Inferior parietal cortex (tissue), 1 donor: ENCODE measurements around the gene MMEL1.
"Not testable (repeated sequence)": the region's sequence is repeated elsewhere in the genome, so short reads cannot be mapped to it uniquely, and the experiment has no call there.

Experiments used
- DNase-seq: peaks from one replicate; pipeline ENCODE4 v3.0.0-alpha.2; 2016; ENCODE audit errors: extremely low spot score

MMEL1 gene

GRCh38 chr1:2573250-2573920, 59.4 kb downstream of the MMEL1 start:
- DNase-seq = no peak

DNA sequence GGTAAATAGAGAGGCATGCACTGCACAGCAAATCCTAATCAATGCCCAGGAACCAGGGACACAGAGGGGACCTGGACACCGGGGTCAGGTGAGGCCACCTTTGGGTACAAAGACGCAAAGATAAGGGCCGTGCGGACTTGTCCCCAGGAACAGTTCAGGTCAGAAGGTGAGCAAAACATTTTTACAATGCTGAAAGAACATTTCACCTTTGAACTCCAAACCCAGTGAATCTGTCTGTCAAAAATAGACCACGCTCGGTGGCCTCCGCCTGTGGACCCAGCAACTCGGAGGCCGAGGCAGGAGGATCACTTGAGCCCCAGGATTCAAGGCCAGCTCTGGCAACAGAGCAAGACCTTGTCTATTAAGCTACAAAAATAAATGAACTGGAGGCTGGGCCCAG, 61.5 kb downstream of the MMEL1 start:
- DNase-seq = no peak

DNA sequence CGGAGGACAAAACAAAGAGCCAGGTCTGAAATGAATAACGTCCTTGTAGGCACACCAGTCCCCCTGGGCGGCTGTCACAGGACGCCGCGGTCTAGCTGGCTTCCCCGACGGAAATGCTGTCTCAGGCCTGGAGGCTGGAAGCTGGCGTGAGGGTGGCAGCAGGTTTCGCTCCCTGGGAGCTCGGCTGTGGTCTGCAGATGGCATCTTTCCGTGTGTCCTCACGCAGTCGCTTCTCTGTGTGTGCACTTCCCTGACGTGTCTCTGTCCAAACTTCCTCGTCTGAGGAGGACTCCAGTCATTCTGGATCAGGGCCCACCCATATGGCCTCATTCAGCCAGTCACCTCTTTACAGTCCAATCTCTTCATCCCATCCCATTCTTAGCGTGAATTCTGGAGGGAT, 62.5 kb downstream of the MMEL1 start:
- DNase-seq = no peak

DNA sequence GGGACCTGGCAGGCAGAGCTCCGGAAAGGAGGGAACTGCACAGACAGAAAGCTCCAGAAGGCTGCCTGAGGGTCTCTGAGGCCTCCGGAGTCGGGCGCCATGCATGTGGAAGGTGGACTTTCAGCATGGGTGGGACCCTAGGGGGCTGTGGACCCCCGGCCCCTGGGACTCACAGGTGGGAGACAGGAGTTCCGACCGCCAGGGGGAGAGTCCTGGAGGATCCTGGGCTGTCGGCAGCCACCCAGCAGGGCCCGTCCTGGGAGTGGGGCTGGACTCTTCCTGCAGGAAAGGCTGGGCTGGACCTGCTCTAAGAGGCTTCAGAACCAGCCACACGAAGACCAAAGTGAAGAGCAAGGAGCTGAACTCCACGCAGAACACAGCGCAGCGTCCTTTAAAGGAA, 63.1 kb downstream of the MMEL1 start:
- DNase-seq = not testable (repeated sequence)

DNA sequence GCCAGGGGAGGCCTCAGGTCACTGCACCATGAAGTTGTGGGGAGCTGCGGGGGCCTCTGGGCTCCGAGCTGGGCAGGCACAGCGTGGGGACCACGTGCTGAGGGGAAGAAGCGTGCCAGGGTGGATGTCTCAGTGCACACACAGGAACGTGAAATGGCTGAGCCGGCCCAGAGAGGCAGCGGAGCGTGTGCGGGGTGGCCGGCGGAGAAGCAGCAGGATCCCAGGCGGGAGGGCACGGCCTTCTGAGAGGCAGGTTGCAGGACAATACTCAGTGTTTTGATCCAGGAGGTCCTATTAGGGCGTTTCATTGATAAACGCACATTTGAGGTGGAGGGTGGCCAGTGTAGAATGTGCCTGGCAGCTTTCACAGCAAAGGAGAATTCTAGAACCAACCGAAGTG, 63.8 kb downstream of the MMEL1 start:
- DNase-seq = no peak

GRCh38 chr1:2568187-2568816, 64.5 kb downstream of the MMEL1 start:
- DNase-seq = not testable (repeated sequence)

DNA sequence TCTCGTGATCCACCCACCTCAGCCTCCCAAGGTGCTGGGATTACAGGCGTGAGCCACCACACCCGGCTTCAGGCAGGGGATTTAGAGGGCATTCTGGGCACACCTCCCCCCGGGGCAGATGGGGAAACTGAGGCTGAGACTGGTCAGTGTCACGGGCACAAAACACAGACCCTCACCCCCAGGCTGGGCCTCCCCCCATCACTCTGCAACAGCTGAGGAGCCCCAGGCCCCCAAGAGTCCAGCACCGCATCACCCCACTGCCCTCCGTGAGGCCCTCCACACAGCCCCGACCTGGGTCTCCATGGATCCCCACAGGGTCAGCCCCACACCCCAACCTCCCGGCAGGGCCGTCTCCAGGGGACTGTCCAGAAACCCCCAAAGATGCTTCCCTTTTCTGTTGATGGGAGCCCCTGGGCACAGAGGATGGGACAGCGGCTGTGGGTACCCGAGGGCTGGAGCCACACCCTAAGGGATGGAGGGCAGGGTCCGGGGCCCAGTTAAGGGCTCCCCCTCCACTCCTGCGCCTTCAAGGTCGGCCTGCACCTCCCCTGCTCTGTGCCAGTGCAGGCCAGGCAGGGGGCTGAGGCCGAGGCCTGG, 65.6 kb downstream of the MMEL1 start:
- DNase-seq = no peak

- no peak for DNase-seq
These were observed 66.4 kb downstream of the MMEL1 start for GRCh38 chr1:2566101-2567045.

DNA sequence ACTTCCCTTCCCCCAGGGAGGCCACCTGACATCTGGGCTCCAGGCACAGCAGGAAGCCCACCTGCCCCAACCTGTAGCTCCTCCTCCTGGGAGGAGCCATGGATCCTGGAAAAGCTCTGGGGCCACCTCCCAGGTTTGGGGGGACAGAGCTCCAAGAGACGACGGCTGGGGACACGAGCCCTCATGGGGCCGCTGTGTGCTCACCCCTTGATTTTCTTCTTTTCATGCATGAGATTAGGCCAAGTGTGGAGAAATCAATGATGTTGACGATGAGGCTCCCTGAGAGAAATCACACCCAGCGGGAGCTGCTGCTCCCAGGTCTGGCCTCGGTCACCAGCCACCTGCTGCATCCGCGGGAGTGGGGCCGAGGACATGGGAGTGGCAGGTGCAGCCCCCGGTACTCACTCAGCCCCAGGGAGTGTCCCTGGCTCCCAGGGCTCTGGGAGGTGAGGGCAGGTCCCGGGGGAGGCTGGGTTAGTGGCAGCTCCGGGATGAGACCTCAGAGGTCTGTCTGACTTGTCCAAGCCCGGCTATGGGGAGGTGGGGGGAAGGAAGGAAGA, 67.9 kb downstream of the MMEL1 start:
- no peak for DNase-seq

DNA sequence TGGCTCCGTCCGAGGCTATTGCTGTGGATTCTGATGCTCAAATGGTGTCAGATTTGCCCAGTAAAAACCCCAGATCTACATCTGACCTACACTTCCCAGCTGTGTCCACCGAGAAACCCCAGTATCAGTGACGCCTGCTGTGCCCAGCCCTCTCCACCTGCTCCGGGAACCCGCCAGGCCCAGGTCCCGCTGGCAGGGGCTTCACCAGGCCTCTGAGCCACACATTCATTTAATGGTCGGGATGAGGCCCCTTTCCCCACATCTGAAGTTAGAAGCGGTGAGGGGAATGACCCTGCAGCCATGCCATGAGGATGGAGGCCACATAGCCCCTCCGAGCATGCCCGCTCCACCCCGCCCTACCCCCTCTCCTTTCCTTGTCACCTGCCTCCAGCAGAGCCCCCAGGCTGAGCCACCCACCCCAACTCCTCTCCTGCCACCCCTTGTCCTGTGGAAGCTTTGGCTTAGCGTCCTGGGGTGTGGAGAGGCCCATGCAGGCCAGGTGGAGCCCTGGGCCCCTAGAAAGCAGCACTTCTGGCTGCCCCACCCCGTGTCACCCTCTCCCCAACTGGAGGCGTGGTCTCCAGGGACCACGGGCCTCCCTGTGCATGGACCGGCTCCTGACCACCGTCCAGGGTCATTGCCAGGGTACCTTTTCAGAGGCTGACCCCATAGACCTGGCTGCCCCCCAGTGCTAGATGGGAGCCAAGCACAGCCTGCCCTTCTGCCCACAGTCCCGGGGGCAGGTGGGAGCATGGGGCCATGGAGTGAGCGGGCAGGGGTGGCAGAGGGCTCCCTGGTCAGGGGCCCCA, 68.6 kb downstream of the MMEL1 start:
- no peak for DNase-seq

GRCh38 chr1:2563205-2563604, 69.6 kb downstream of the MMEL1 start:
- DNase-seq = no peak

GRCh38 chr1:2561898-2562895, 70.6 kb downstream of the MMEL1 start:
- no peak for DNase-seq

- DNase-seq = no peak
These were observed 71.4 kb downstream of the MMEL1 start for GRCh38 chr1:2561446-2561845.

DNA sequence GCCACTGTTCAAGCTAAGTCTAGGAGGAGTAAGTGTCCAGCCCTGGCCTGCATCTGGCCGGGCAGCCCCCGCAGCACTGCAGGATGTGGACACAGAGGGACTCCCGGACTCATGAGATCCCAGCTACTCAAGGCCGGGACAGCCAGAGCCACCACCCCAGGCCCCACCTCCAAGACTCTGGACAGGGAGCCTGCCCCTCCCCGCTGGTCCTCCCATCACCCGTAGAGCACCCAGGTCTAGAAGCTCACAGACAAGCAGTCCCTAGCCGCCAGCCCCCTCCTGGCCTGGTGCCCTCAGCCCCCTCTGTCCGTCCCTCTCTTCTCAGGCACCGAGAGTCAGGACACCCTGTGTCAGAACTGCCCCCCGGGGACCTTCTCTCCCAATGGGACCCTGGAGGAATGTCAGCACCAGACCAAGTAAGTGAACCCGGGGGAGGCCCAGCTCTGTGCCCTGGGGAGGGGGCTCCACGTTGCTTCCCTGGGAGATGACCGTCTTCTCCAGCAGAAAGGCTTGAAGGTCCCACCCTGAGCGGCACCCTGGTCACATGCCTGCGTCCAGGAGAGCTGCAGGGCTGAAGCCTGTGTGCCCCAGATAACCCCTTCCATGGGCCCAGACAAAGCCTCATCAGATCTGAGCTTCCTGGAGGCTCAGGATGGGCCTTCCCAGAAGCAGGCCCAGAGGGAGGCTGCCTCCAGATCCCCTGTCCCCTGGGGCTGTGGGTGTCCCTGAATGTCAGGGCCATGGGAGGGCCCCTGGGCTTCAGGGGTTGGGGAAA, 72.3 kb downstream of the MMEL1 start:
- no peak for DNase-seq

GRCh38 chr1:2559509-2560298, 73.1 kb downstream of the MMEL1 start:
- DNase-seq = no peak

GRCh38 chr1:2558861-2559260, 74.0 kb downstream of the MMEL1 start:
- no peak for DNase-seq

- DNase-seq = no peak
These were observed 74.4 kb downstream of the MMEL1 start for GRCh38 chr1:2558420-2558819.
